GM21367 (cell line): Measurements from ENCODE around the gene RCAN3.
"Not testable (repeated sequence)": the region's sequence is repeated elsewhere in the genome, so short reads cannot be mapped to it uniquely, and the experiment has no call there.

ENCODE experiments used
- ATAC-seq: cut with Tn5 transposase; IDR thresholded peaks from one replicate; pipeline ENCODE4 v1.9.1; 2021; ENCODE audit not compliant: unreplicated experiment

RCAN3 gene

GRCh38 chr1:24548070-24548469 lies 45.4 kb downstream of the RCAN3 start:
- no peak for ATAC-seq

- not testable (repeated sequence) for ATAC-seq
Measured at GRCh38 chr1:24549210-24549609, 46.6 kb downstream of the RCAN3 start.

- no peak for ATAC-seq
Measured at GRCh38 chr1:24551290-24551959, 48.8 kb downstream of the RCAN3 start.

GRCh38 chr1:24551960-24552571 lies 49.4 kb downstream of the RCAN3 start:
- ATAC-seq: no peak

GRCh38 chr1:24553931-24554330 lies 51.3 kb downstream of the RCAN3 start:
- ATAC-seq: no peak

- ATAC-seq: no peak
Measured at GRCh38 chr1:24554714-24555113, 52.1 kb downstream of the RCAN3 start.

- no peak for ATAC-seq
Measured at GRCh38 chr1:24555591-24556413, 53.2 kb downstream of the RCAN3 start, which contains the start of gene NCMAP. NCMAP (plus strand) TSS chr1:24556087; CDS start chr1:24595431, 39,344 bp downstream.

GRCh38 chr1:24556414-24556795 lies 53.8 kb downstream of the RCAN3 start:
- no peak for ATAC-seq

GRCh38 chr1:24557220-24557619 lies 54.6 kb downstream of the RCAN3 start:
- ATAC-seq: no peak

GRCh38 chr1:24557711-24558131 lies 55.1 kb downstream of the RCAN3 start:
- ATAC-seq: no peak

- ATAC-seq: no peak
Measured at GRCh38 chr1:24558455-24558854, 55.8 kb downstream of the RCAN3 start.

GRCh38 chr1:24558902-24559791 lies 56.5 kb downstream of the RCAN3 start:
- ATAC-seq: no peak

GRCh38 chr1:24560361-24560760 lies 57.7 kb downstream of the RCAN3 start:
- ATAC-seq: no peak

GRCh38 chr1:24562625-24563024 lies 60.0 kb downstream of the RCAN3 start:
- ATAC-seq: no peak

- ATAC-seq: no peak
Measured at GRCh38 chr1:24564695-24565094, 62.1 kb downstream of the RCAN3 start.

- no peak for ATAC-seq
Measured at GRCh38 chr1:24566236-24566867, 63.7 kb downstream of the RCAN3 start.

- no peak for ATAC-seq
Measured at GRCh38 chr1:24567792-24568388, 65.3 kb downstream of the RCAN3 start.

GRCh38 chr1:24568475-24568874 lies 65.8 kb downstream of the RCAN3 start:
- no peak for ATAC-seq

- ATAC-seq: no peak
Measured at GRCh38 chr1:24570265-24571125, 67.9 kb downstream of the RCAN3 start.
